HepG2 (cell line): ENCODE measurements around the gene NR2C1. TPM values are rescaled to one million over a fixed set of nuclear protein-coding genes. Genes with fewer than 3 reads are reported as not detected.

Experiments
- CSRNP2 ChIP-seq: sonication (generic); formaldehyde crosslinking; conservative IDR thresholded peaks from 2 replicates; pipeline ENCODE4 v1.8.0; 2022; ENCODE audit warnings: low read depth, missing genetic modification reagents
- CTCF ChIP-seq: sonication (generic); formaldehyde crosslinking; IDR thresholded peaks from 2 replicates; pipeline ENCODE4 v1.5.0; 2020; ENCODE audit warnings: mild to moderate bottlenecking, missing genetic modification reagents, moderate library complexity
- DNMT3B ChIP-seq: conservative IDR thresholded peaks from 2 replicates; pipeline ENCODE4 v1.6.1; 2016; ENCODE audit warnings: missing biosample characterization, control low read depth
- GFI1 ChIP-seq: sonication (generic); formaldehyde crosslinking; IDR thresholded peaks from 2 replicates; pipeline ENCODE4 v1.5.0; 2020; ENCODE audit warnings: missing genetic modification reagents, mild to moderate bottlenecking, borderline replicate concordance
- HCFC1 ChIP-seq: fragments of 150-350 bp; IDR thresholded peaks from 2 replicates; pipeline ENCODE4 v1.6.1; 2014; ENCODE audit warnings: low read depth, low read length
- HNF4A ChIP-seq: sonication (generic); formaldehyde crosslinking; IDR thresholded peaks from 2 replicates; pipeline ENCODE4 v1.4.0; 2020; ENCODE audit warnings: missing genetic modification reagents
- KDM1A ChIP-seq: IDR thresholded peaks from 2 replicates; pipeline ENCODE4 v1.6.1; 2016; ENCODE audit warnings: missing compliant biosample characterization
- KLF6 ChIP-seq: IDR thresholded peaks from 2 replicates; pipeline ENCODE4 v1.8.0; 2016; ENCODE audit warnings: missing biosample characterization, missing genetic modification reagents
- RAD21 ChIP-seq: fragments of 450-650 bp; formaldehyde crosslinking; IDR thresholded peaks from 2 replicates; pipeline ENCODE4 v1.5.0; 2020; ENCODE audit warnings: mild to moderate bottlenecking
- STAG1 ChIP-seq: sonication (generic); formaldehyde crosslinking; IDR thresholded peaks from 2 replicates; pipeline ENCODE4 v1.4.0; 2020; ENCODE audit warnings: missing genetic modification reagents
- TBX2 ChIP-seq: sonication (generic); formaldehyde crosslinking; IDR thresholded peaks from 2 replicates; pipeline ENCODE4 v1.5.0; 2020; ENCODE audit warnings: missing genetic modification reagents, mild to moderate bottlenecking, borderline replicate concordance
- ZBTB46 ChIP-seq: sonication (generic); formaldehyde crosslinking; IDR thresholded peaks from 2 replicates; pipeline ENCODE4 v1.4.0; 2020; ENCODE audit warnings: mild to moderate bottlenecking, missing genetic modification reagents, borderline replicate concordance
- ZNF337 ChIP-seq: sonication (generic); formaldehyde crosslinking; IDR thresholded peaks from 2 replicates; pipeline ENCODE4 v1.5.1; 2020; ENCODE audit warnings: missing genetic modification reagents, low read depth, mild to moderate bottlenecking, borderline replicate concordance
- ZNF652 ChIP-seq: IDR thresholded peaks from 2 replicates; pipeline ENCODE4 v1.6.1; 2016; ENCODE audit warnings: low read depth, borderline replicate concordance
- ZNF878 ChIP-seq: sonication (generic); formaldehyde crosslinking; IDR thresholded peaks from 2 replicates; pipeline ENCODE4 v1.8.1; 2023; ENCODE audit warnings: mild to moderate bottlenecking, missing genetic modification reagents, moderate library complexity
- polyA plus RNA-seq, 8 experiments: library from polyadenylated mRNA; depleted of rRNA in 3 of 8; stranded (reverse) in 7 of 8; unstranded in 1 of 8; fragments of >200 nt; fragmentation: Illumina TruSeq in 4 of 8; extraction: Trizol in 4 of 8; gene quantifications; 2 replicates each; pipeline versions ENCODE4 v1.2.1 to v1.2.3, GENCODE V29; 2011 to 2016; ENCODE audit warnings: low read depth in 4 of 8, missing spikeins in 1 of 8, mixed read lengths in 1 of 8; ENCODE audit not compliant: insufficient read depth in 1 of 8
- total RNA-seq, 5 experiments: library from RNA; depleted of rRNA; stranded (reverse); fragments of >200 nt; fragmentation: Illumina TruSeq; extraction: Trizol; gene quantifications; 2 replicates each; pipeline ENCODE4 v1.2.3, GENCODE V29; 2016; ENCODE audit warnings: low read depth in 1 of 5
- TF ChIP-seq, protein P1 (sequence below): sonication (generic); formaldehyde crosslinking; IDR thresholded peaks from 2 replicates; pipeline ENCODE4 v1.5.1; 2020; ENCODE audit warnings: mild to moderate bottlenecking, missing genetic modification reagents
- TF ChIP-seq, protein P2 (sequence below): IDR thresholded peaks from 2 replicates; pipeline ENCODE4 v1.6.1; 2016

Gene NR2C1
- total and polyA plus RNA-seq, 2 of the 13 experiments (the other 11 are each of a cell fraction or from before 2014, with no cell fraction given) = 38.0 to 70.8 TPM

DNA sequence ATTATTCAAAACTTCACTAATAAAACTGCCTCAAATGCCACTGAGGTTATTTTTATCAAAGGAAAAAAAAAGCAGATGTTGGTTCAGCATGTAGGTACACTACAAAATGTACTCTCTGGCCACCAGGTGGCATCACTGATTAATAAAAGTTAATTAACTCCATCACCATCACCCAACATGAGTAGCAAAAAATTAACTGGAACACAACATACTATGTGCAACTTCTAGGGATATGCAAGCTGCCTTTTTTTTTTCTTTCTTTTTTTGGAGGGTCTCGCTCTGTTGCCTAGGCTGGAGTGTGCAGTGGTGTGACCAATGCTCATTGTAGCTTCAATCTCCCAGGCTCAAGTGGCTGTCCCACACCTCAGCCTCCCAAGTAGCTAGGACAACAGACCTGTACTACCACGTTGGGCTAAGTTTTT lies 43.8 kb upstream of the NR2C1 start (continued):
- peak; percentile 77 for TF ChIP-seq CTCF (CRISPR knock-in tag)
- TF ChIP-seq TBX2 (CRISPR knock-in tag) = 0 out of 2 replicates have a peak, but pooled peaks have one; percentile 21
- no peak for TF ChIP-seq KLF6
- TF ChIP-seq STAG1 (CRISPR knock-in tag) = peak; percentile 91
- no peak for TF ChIP-seq ZNF878 (CRISPR knock-in tag)
- TF ChIP-seq, protein P1, sequence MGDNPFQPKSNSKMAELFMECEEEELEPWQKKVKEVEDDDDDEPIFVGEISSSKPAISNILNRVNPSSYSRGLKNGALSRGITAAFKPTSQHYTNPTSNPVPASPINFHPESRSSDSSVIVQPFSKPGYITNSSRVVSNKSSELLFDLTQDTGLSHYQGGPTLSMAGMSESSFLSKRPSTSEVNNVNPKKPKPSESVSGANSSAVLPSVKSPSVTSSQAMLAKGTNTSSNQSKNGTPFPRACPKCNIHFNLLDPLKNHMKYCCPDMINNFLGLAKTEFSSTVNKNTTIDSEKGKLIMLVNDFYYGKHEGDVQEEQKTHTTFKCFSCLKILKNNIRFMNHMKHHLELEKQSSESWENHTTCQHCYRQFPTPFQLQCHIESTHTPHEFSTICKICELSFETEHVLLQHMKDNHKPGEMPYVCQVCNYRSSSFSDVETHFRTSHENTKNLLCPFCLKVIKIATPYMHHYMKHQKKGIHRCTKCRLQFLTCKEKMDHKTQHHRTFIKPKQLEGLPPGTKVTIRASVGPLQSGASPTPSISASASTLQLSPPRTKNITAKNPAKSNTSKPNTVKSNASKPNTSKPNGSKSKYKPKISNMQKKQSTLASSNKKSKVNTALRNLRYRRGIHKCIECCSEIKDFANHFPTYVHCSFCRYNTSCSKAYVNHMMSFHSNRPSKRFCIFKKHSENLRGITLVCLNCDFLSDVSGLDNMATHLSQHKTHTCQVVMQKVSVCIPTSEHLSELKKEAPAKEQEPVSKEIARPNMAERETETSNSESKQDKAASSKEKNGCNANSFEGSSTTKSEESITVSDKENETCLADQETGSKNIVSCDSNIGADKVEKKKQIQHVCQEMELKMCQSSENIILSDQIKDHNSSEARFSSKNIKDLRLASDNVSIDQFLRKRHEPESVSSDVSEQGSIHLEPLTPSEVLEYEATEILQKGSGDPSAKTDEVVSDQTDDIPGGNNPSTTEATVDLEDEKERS (CRISPR knock-in tag) = no peak
- TF ChIP-seq KDM1A (CRISPR knock-in tag) = no peak
- no peak for TF ChIP-seq DNMT3B (CRISPR knock-in tag)
- 0 out of 2 replicates have a peak, but pooled peaks have one; percentile 26 for TF ChIP-seq ZNF652 (CRISPR knock-in tag)
- TF ChIP-seq ZBTB46 (CRISPR knock-in tag) = no peak
- TF ChIP-seq ZNF337 (CRISPR knock-in tag) = no peak
- no peak for TF ChIP-seq HCFC1
- no peak for TF ChIP-seq CSRNP2
- no peak for TF ChIP-seq HNF4A (CRISPR knock-in tag)
- no peak for TF ChIP-seq GFI1 (CRISPR knock-in tag)
- peak; percentile 77; the same call in 1 of the 2 replicates for TF ChIP-seq RAD21 (CRISPR knock-in tag)
- TF ChIP-seq, protein P2, sequence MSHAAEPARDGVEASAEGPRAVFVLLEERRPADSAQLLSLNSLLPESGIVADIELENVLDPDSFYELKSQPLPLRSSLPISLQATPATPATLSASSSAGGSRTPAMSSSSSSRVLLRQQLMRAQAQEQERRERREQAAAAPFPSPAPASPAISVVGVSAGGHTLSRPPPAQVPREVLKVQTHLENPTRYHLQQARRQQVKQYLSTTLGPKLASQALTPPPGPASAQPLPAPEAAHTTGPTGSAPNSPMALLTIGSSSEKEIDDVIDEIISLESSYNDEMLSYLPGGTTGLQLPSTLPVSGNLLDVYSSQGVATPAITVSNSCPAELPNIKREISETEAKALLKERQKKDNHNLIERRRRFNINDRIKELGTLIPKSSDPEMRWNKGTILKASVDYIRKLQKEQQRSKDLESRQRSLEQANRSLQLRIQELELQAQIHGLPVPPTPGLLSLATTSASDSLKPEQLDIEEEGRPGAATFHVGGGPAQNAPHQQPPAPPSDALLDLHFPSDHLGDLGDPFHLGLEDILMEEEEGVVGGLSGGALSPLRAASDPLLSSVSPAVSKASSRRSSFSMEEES = no peak
